HepG2 (cell line): ENCODE results near the gene ACADVL. TPM values are rescaled to one million over a fixed set of nuclear protein-coding genes. Genes with fewer than 3 reads are reported as not detected.

ENCODE experiments used
- ATAC-seq: fragments of 200-7000 bp; cut with Tn5 transposase; 3 replicates; pipeline ENCODE4 v1.9.1; 2020; ENCODE audit warnings: mild to moderate bottlenecking, moderate library complexity
- BruUV-seq: library from RNA; stranded (reverse); fragments of 400-500 nt; replicated peaks from 2 replicates; lab custom pipeline; 2021; lab: Mats Ljungman, UMichigan
- CTCF ChIA-PET: fragments of 300-600 bp; formaldehyde crosslinking; extraction: SDS; loops from one replicate; lab custom pipeline; 2021; ENCODE audit warnings: low total read pairs, inconsistent platforms, low intra/inter-chr PET ratio; lab: Yijun Ruan, JAX
- POLR2A ChIA-PET: fragments of 350-600 bp; sonication (Branson Sonifier 250); formaldehyde crosslinking; loops from one replicate; lab custom pipeline; 2020; ENCODE audit warnings: antibody characterized with exemption, inconsistent platforms; lab: Yijun Ruan, JAX
- DNase-seq: peaks from one replicate; pipeline ENCODE4 v3.0.0-alpha.2; 2015; ENCODE audit warnings: low spot score
- FAIRE-seq: peaks from 3 replicates; lab custom pipeline; 2011; peaks lifted over from hg19 to GRCh38; lab: Jason Lieb, UNC
- H2AFZ ChIP-seq: one replicate; pipeline ENCODE4 v1.6.1; 2011; ENCODE audit warnings: low read length, inconsistent platforms
- H3K27ac ChIP-seq: fragments of 300-600 bp; 3 replicates; pipeline ENCODE4 v1.8.0; 2011; ENCODE audit warnings: mixed run types, mild to moderate bottlenecking, mixed read lengths, low read length, inconsistent platforms; ENCODE audit not compliant: insufficient read depth; ENCODE audit errors: extremely low read length
- H3K27me3 ChIP-seq, 2 experiments: fragments of 200-600 bp in 1 of 2; 2 replicates in 1 of 2; 3 replicates in 1 of 2; pipeline versions ENCODE4 v1.6.0 to v1.8.0; 2011; ENCODE audit warnings: low read length in 2 of 2, mild to moderate bottlenecking in 2 of 2, moderate library complexity in 2 of 2, inconsistent platforms in 1 of 2; ENCODE audit not compliant: insufficient read depth in 2 of 2, control insufficient read depth in 1 of 2
- H3K36me3 ChIP-seq, 2 experiments: fragments of 200-600 bp in 1 of 2; replicated peaks in 1 of 2; 2 replicates in 1 of 2; 3 replicates in 1 of 2; pipeline versions ENCODE4 v1.5.1 to v1.8.0; 2011; ENCODE audit warnings: low read length in 2 of 2, inconsistent platforms in 1 of 2; ENCODE audit not compliant: insufficient read depth in 2 of 2, control insufficient read depth in 1 of 2
- H3K4me1 ChIP-seq: 2 replicates; pipeline ENCODE4 v1.5.1; 2012; ENCODE audit warnings: low read length, inconsistent platforms; ENCODE audit not compliant: insufficient read depth
- H3K4me2 ChIP-seq: 2 replicates; pipeline ENCODE4 v1.6.0; 2011; ENCODE audit warnings: low read depth, low read length, inconsistent platforms
- H3K4me3 ChIP-seq, 3 experiments: fragments of 200-600 bp in 1 of 3; sonication (generic), shearing (Covaris generic) in 1 of 3; replicated peaks in 1 of 3; 2 replicates each; pipeline ENCODE4 v1.5.1; 2011 to 2016; ENCODE audit warnings: low read length in 3 of 3, inconsistent platforms in 2 of 3, low read depth in 2 of 3, mild to moderate bottlenecking in 2 of 3, control low read depth in 1 of 3, mixed read lengths in 1 of 3; ENCODE audit not compliant: insufficient read depth in 1 of 3
- H3K79me2 ChIP-seq: one replicate; pipeline ENCODE4 v1.6.1; 2011; ENCODE audit warnings: low read length, inconsistent platforms; ENCODE audit not compliant: insufficient read depth
- H3K9ac ChIP-seq: 2 replicates; pipeline ENCODE4 v1.6.0; 2011; ENCODE audit warnings: mild to moderate bottlenecking, low read depth, low read length, inconsistent platforms; ENCODE audit not compliant: insufficient read depth
- H3K9me3 ChIP-seq: 2 replicates; pipeline ENCODE4 v1.5.1; 2012; ENCODE audit warnings: mild to moderate bottlenecking, low read length
- H4K20me1 ChIP-seq: 2 replicates; pipeline ENCODE4 v1.6.0; 2011; ENCODE audit warnings: inconsistent platforms, mild to moderate bottlenecking, low read length, moderate library complexity; ENCODE audit not compliant: insufficient read depth
- FOXC1 ChIP-seq: sonication (generic); formaldehyde crosslinking; IDR thresholded peaks from 2 replicates; pipeline ENCODE4 v1.8.0; 2022; ENCODE audit warnings: mild to moderate bottlenecking, missing genetic modification reagents, borderline replicate concordance
- HNRNPK ChIP-seq: fragments of 200-400 bp; formaldehyde crosslinking; IDR thresholded peaks from 2 replicates; pipeline ENCODE4 v1.6.1; 2018; ENCODE audit warnings: low read length, low read depth, moderate library complexity, mild to moderate bottlenecking; ENCODE audit not compliant: poor library complexity, severe bottlenecking
- MIER2 ChIP-seq: IDR thresholded peaks from 2 replicates; pipeline ENCODE4 v1.6.1; 2016; ENCODE audit warnings: missing biosample characterization, missing genetic modification reagents
- NAIF1 ChIP-seq: sonication (generic); formaldehyde crosslinking; IDR thresholded peaks from 2 replicates; pipeline ENCODE4 v1.5.0; 2020; ENCODE audit warnings: mild to moderate bottlenecking, missing genetic modification reagents, borderline replicate concordance
- NCOA2 ChIP-seq: sonication (generic); formaldehyde crosslinking; IDR thresholded peaks from 2 replicates; pipeline ENCODE4 v1.8.0; 2022; ENCODE audit warnings: inconsistent platforms
- PHF21A ChIP-seq: sonication (generic); formaldehyde crosslinking; IDR thresholded peaks from 2 replicates; pipeline ENCODE4 v1.5.0; 2020; ENCODE audit warnings: mild to moderate bottlenecking, missing genetic modification reagents
- PPARG ChIP-seq: conservative IDR thresholded peaks from 2 replicates; pipeline ENCODE4 v1.6.1; 2016; ENCODE audit warnings: missing biosample characterization, missing genetic modification reagents
- ZSCAN30 ChIP-seq: sonication (generic); formaldehyde crosslinking; IDR thresholded peaks from 2 replicates; pipeline ENCODE4 v1.5.0; 2020; ENCODE audit warnings: mild to moderate bottlenecking, missing genetic modification reagents
- WGBS: methylation state at CpG from one replicate; pipeline ENCODE4 v1.1.6; 2017; ENCODE audit warnings: low lambda C conversion rate; 5-methylcytosine and 5-hydroxymethylcytosine counted together
- in situ Hi-C: cut with HindIII; loops from 2 replicates; pipeline ENCODE4 v1.10.0; 2017; ENCODE audit warnings: low pct_unique_long_range_greater_than_20kb; ENCODE audit not compliant: extremely low pct_ligation_motif_present
- intact Hi-C: fragments of 100-400 bp; cut with micrococcal nuclease; formaldehyde crosslinking; loops from one replicate; pipeline ENCODE4 v1.10.0; 2022; ENCODE audit not compliant: unreplicated experiment
- polyA plus RNA-seq, 8 experiments: library from polyadenylated mRNA; depleted of rRNA in 3 of 8; stranded (reverse) in 7 of 8; unstranded in 1 of 8; fragments of >200 nt; fragmentation: Illumina TruSeq in 4 of 8; extraction: Trizol in 4 of 8; gene quantifications; 2 replicates each; pipeline versions ENCODE4 v1.2.1 to v1.2.3, GENCODE V29; 2011 to 2016; ENCODE audit warnings: low read depth in 4 of 8, missing spikeins in 1 of 8, mixed read lengths in 1 of 8; ENCODE audit not compliant: insufficient read depth in 1 of 8
- total RNA-seq, 5 experiments: library from RNA; depleted of rRNA; stranded (reverse); fragments of >200 nt; fragmentation: Illumina TruSeq; extraction: Trizol; gene quantifications; 2 replicates each; pipeline ENCODE4 v1.2.3, GENCODE V29; 2016; ENCODE audit warnings: low read depth in 1 of 5
- TF ChIP-seq, protein P1 (sequence below): sonication (generic); formaldehyde crosslinking; IDR thresholded peaks from 2 replicates; pipeline ENCODE4 v1.4.0; 2020; ENCODE audit warnings: missing genetic modification reagents, borderline replicate concordance

The ACADVL gene
- total and polyA plus RNA-seq, 2 of the 13 experiments (the other 11 are each of a cell fraction or from before 2014, with no cell fraction given): 219 to 412 TPM

DNA sequence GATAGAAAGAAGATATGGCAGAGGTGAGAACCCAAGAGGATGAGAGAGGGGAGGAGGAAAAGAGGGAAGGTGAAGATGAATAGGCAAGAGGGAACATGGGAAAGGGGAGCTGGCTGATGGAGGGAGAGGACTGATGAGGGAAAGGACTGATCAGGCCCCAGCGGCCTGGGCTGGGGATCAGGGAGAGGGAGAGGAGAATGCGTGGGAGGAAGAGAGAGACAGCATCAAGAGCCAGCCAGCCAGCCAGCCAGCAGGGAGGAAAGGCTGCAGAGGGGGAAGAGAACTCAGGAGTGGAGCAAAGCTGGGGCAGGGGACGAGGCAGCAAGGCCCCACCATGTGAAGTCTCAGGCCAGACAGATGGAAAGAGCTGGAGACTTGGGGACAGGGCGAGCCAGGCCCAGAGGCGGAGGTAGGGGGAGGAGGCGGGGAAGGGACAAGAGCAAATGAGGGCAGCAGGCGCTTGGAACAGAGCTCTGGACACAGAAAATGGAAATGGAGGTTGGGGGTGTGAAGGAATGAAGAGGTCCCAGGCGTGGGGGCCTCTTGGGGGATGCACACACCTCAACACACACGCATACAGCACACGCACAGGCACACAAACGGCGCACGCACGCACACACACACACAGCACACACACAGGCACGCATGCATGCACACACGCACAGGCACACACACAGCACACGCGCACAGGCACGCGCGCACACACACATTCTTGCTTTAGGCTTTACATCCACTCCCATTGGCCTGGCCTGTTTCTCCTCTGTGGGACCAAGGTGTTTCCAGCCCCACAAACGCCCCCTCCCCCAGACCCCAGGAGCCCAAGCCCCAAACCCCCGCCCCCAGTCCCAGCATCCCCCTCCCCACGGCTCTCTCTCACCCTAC is 12.4 kb upstream of the ACADVL start:
- no peak for DNase-seq
- no peak overlapping the region for H3K9ac ChIP-seq
- peaks cover 0 to 9% of the 10 kb centered on the region in 2 experiments; a peak in 2 of 5 replicates for H3K27me3 ChIP-seq
- ChIA-PET CTCF (no interaction called here), POLR2A (no interaction called here)
- no peak overlapping the region for H3K4me3 ChIP-seq
- no peak overlapping the region for H3K27ac ChIP-seq
- H3K36me3 ChIP-seq: no peaks in the 10 kb centered on the region
- intact Hi-C loops: no loop called here
- TF ChIP-seq NCOA2 (CRISPR knock-in tag) (no peak), PHF21A (no peak), ZSCAN30 (CRISPR knock-in tag) (no peak), FOXC1 (CRISPR knock-in tag) (no peak)
- no peak for FAIRE-seq
- H3K9me3 ChIP-seq: no peaks in the 10 kb centered on the region
- no peak for ATAC-seq
- no peak overlapping the region for H2AFZ ChIP-seq
- no TSS peak for BruUV-seq
- 70% methylated on average over 23 of the region's 24 CpGs for WGBS
- in situ Hi-C loops: no loop called here
- H3K4me1 ChIP-seq: no peaks in the 10 kb centered on the region
- H3K79me2 ChIP-seq: no peaks in the 10 kb centered on the region
- no peaks in the 10 kb centered on the region for H4K20me1 ChIP-seq
- H3K4me2 ChIP-seq: no peak overlapping the region

DNA sequence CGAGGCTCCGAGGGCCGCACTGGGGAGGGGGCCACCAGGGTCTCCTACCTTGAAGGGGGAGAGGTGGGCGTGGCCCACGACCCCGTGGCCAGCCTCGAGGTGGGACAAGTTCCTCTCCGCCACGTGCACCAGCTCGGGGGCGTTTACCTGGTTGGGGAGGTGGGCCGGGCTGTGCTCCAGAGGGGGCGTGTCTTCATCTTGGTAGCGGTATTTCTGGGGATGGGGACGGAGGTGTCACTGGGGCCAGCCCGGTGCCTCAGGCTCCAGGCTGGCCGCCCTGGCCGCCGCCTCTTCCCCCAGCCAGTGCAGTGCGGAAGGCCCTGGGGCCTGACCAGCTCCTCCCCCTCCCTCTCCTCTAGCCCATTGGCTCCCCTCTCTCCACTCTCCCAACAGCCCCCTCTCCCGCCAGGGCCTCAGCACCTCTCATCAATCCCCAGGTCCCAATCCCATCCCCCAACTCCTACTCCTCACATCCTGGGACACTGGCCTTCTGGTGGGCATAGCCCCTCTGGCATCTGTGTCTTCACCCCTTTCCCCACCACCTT is 11.6 kb upstream of the ACADVL start:
- Histone ChIP-seq H3K79me2 (no peaks in the 10 kb centered on the region), H3K9ac (no peak overlapping the region), H3K27ac (no peak overlapping the region), H3K4me2 (no peak overlapping the region), H3K27me3 (peaks cover 0 to 9% of the 10 kb centered on the region in 2 experiments; a peak in 2 of 5 replicates), H3K4me3 (no peak overlapping the region), H4K20me1 (no peaks in the 10 kb centered on the region), H3K4me1 (no peaks in the 10 kb centered on the region), H3K36me3 (no peaks in the 10 kb centered on the region), H3K9me3 (no peaks in the 10 kb centered on the region), H2AFZ (no peak overlapping the region)
- 63% methylated on average over 15 of the region's 21 CpGs for WGBS
- DNase-seq (no peak), FAIRE-seq (no peak), ATAC-seq (peak; percentile 31; the same call in 2 of the 3 replicates)
- in situ Hi-C loops: no loop called here
- TF ChIP-seq, protein P1, sequence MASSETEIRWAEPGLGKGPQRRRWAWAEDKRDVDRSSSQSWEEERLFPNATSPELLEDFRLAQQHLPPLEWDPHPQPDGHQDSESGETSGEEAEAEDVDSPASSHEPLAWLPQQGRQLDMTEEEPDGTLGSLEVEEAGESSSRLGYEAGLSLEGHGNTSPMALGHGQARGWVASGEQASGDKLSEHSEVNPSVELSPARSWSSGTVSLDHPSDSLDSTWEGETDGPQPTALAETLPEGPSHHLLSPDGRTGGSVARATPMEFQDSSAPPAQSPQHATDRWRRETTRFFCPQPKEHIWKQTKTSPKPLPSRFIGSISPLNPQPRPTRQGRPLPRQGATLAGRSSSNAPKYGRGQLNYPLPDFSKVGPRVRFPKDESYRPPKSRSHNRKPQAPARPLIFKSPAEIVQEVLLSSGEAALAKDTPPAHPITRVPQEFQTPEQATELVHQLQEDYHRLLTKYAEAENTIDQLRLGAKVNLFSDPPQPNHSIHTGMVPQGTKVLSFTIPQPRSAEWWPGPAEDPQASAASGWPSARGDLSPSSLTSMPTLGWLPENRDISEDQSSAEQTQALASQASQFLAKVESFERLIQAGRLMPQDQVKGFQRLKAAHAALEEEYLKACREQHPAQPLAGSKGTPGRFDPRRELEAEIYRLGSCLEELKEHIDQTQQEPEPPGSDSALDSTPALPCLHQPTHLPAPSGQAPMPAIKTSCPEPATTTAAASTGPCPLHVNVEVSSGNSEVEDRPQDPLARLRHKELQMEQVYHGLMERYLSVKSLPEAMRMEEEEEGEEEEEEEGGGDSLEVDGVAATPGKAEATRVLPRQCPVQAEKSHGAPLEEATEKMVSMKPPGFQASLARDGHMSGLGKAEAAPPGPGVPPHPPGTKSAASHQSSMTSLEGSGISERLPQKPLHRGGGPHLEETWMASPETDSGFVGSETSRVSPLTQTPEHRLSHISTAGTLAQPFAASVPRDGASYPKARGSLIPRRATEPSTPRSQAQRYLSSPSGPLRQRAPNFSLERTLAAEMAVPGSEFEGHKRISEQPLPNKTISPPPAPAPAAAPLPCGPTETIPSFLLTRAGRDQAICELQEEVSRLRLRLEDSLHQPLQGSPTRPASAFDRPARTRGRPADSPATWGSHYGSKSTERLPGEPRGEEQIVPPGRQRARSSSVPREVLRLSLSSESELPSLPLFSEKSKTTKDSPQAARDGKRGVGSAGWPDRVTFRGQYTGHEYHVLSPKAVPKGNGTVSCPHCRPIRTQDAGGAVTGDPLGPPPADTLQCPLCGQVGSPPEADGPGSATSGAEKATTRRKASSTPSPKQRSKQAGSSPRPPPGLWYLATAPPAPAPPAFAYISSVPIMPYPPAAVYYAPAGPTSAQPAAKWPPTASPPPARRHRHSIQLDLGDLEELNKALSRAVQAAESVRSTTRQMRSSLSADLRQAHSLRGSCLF (CRISPR knock-in tag): no peak
- TF ChIP-seq MIER2 (CRISPR knock-in tag): no peak
- TF ChIP-seq HNRNPK: peak; percentile 21
- no peak for TF ChIP-seq PPARG (CRISPR knock-in tag)
- no peak for TF ChIP-seq NAIF1 (CRISPR knock-in tag)
- BruUV-seq: no TSS peak
- intact Hi-C loops: no loop called here
- POLR2A ChIA-PET: no interaction called here
- CTCF ChIA-PET: no interaction called here
